ENCODE data around the gene SPINK9.

Gene SPINK9

GRCh38 chr5:148385094-148385493, 49.7 kb downstream of the SPINK9 start:
- no peak overlapping the region for H3K4me3 ChIP-seq (replicated peaks in 1 of 2; ENCODE audit: low read depth in 2 of 2, low read length in 2 of 2)
- TF ChIP-seq CTCF (IDR thresholded peaks at IDR 0.05; ENCODE audit: low read depth, low read length), result no peak
- no peak for DNase-seq (ENCODE audit: low read depth in 2 of 2)

GRCh38 chr5:148386041-148386440, 50.7 kb downstream of the SPINK9 start:
- no peak for DNase-seq (ENCODE audit: low read depth in 2 of 2)
- no peak for TF ChIP-seq CTCF (IDR thresholded peaks at IDR 0.05; ENCODE audit: low read depth, low read length)
- H3K4me3 ChIP-seq (replicated peaks in 1 of 2; ENCODE audit: low read depth in 2 of 2, low read length in 2 of 2), result no peak overlapping the region

GRCh38 chr5:148387325-148387724, 52.0 kb downstream of the SPINK9 start:
- TF ChIP-seq CTCF (IDR thresholded peaks at IDR 0.05; ENCODE audit: low read depth, low read length), result no peak
- H3K4me3 ChIP-seq (replicated peaks in 1 of 2; ENCODE audit: low read depth in 2 of 2, low read length in 2 of 2), result no peak overlapping the region
- peak; percentile 8 to 53 for DNase-seq (ENCODE audit: low read depth in 2 of 2)

- DNase-seq (ENCODE audit: low read depth in 2 of 2), result peak in 1 of 2 donors; percentile 43
- no peak overlapping the region for H3K4me3 ChIP-seq (replicated peaks in 1 of 2; ENCODE audit: low read depth in 2 of 2, low read length in 2 of 2)
- TF ChIP-seq CTCF (IDR thresholded peaks at IDR 0.05; ENCODE audit: low read depth, low read length), result no peak
These were observed 53.3 kb downstream of the SPINK9 start for GRCh38 chr5:148388696-148389095.
